Osteoblast (primary cell): ENCODE measurements around the gene MYLK. TPM values are rescaled to one million over a fixed set of nuclear protein-coding genes. Genes with fewer than 3 reads are reported as not detected.

Source experiments
- DNase-seq: peaks from one replicate; pipeline ENCODE4 v3.0.0; 2011; ENCODE audit warnings: low spot score, mixed read lengths; ENCODE audit not compliant: insufficient read length; ENCODE audit errors: missing footprints
- H2AFZ ChIP-seq: 2 replicates; pipeline ENCODE4 v1.6.0; 2011; ENCODE audit warnings: mild to moderate bottlenecking, low read length
- H3K27ac ChIP-seq: 2 replicates; pipeline ENCODE4 v1.5.1; 2011; ENCODE audit warnings: mild to moderate bottlenecking, low read depth, low read length, moderate library complexity
- H3K27me3 ChIP-seq: 2 replicates; pipeline ENCODE4 v1.6.0; 2012; ENCODE audit warnings: mild to moderate bottlenecking, control low read depth, inconsistent platforms, low read length, moderate library complexity; ENCODE audit not compliant: insufficient read depth
- H3K36me3 ChIP-seq: 2 replicates; pipeline ENCODE4 v1.5.1; 2011; ENCODE audit warnings: mild to moderate bottlenecking, low read length, control low read depth, moderate library complexity; ENCODE audit not compliant: insufficient read depth
- H3K4me1 ChIP-seq: 2 replicates; pipeline ENCODE4 v1.5.1; 2011; ENCODE audit warnings: mild to moderate bottlenecking, low read length, control low read depth, moderate library complexity; ENCODE audit not compliant: insufficient read depth
- H3K4me2 ChIP-seq: 2 replicates; pipeline ENCODE4 v1.6.0; 2011; ENCODE audit warnings: mild to moderate bottlenecking, low read length; ENCODE audit not compliant: insufficient read depth
- H3K4me3 ChIP-seq: fragments of 200-600 bp; sonication (generic); 3 replicates; pipeline ENCODE4 v1.5.1; 2012; ENCODE audit warnings: mild to moderate bottlenecking, low read length, inconsistent platforms; ENCODE audit not compliant: insufficient read depth
- H3K79me2 ChIP-seq: 2 replicates; pipeline ENCODE4 v1.6.0; 2012; ENCODE audit warnings: mild to moderate bottlenecking, low read length, control low read depth, inconsistent platforms; ENCODE audit not compliant: insufficient read depth
- H3K9me3 ChIP-seq: 2 replicates; pipeline ENCODE4 v1.5.1; 2011; ENCODE audit warnings: low read depth, low read length, control low read depth
- H4K20me1 ChIP-seq: 2 replicates; pipeline ENCODE4 v1.6.0; 2012; ENCODE audit warnings: mild to moderate bottlenecking, low read length, control low read depth; ENCODE audit not compliant: insufficient read depth
- total RNA-seq: library from RNA; depleted of rRNA; stranded (reverse); fragments of >200 nt; gene quantifications from 2 replicates; pipeline ENCODE4 v1.2.3, GENCODE V29; 2012
- TF ChIP-seq, protein P1 (sequence below): IDR thresholded peaks from 2 replicates; pipeline ENCODE4 v1.5.1; 2011; ENCODE audit warnings: mild to moderate bottlenecking, low read depth, low read length, moderate library complexity; ENCODE audit errors: extremely low read depth

Gene MYLK
- total RNA-seq, 1 donor = 268 TPM

DNA sequence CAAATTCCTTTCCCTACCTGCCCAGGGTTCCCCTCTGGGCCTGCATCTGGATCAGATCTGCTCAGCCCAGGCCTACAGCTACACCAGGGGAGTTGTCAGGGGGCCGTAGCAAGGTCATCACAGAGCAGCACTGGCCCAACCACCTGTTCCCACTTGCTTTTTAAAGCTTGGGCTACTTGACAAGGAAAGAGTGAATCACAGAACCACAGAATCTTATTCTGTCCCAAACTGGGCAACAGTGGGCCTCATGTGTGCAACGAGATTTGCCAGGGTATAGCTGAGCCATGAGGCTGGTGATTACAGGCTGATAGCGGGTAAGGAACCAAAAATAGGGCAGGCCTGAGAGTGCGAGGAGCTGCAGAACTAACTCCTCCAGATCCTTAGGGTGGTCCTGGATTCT is 66.7 kb downstream of the MYLK start:
- H3K4me1 ChIP-seq = peaks cover 57% of the 10 kb centered on the region
- no peak overlapping the region for H2AFZ ChIP-seq
- H4K20me1 ChIP-seq = no peaks in the 10 kb centered on the region
- no peaks in the 10 kb centered on the region for H3K9me3 ChIP-seq
- H3K4me3 ChIP-seq = no peak overlapping the region
- DNase-seq = no peak
- H3K36me3 ChIP-seq = peaks cover 37% of the 10 kb centered on the region
- peak overlapping the region; percentile 90 for H3K27ac ChIP-seq
- TF ChIP-seq, protein P1, sequence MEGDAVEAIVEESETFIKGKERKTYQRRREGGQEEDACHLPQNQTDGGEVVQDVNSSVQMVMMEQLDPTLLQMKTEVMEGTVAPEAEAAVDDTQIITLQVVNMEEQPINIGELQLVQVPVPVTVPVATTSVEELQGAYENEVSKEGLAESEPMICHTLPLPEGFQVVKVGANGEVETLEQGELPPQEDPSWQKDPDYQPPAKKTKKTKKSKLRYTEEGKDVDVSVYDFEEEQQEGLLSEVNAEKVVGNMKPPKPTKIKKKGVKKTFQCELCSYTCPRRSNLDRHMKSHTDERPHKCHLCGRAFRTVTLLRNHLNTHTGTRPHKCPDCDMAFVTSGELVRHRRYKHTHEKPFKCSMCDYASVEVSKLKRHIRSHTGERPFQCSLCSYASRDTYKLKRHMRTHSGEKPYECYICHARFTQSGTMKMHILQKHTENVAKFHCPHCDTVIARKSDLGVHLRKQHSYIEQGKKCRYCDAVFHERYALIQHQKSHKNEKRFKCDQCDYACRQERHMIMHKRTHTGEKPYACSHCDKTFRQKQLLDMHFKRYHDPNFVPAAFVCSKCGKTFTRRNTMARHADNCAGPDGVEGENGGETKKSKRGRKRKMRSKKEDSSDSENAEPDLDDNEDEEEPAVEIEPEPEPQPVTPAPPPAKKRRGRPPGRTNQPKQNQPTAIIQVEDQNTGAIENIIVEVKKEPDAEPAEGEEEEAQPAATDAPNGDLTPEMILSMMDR = no peak
- H3K4me2 ChIP-seq = peak overlapping the region; percentile 42
- peaks cover 19% of the 10 kb centered on the region for H3K79me2 ChIP-seq
- no peaks in the 10 kb centered on the region for H3K27me3 ChIP-seq

DNA sequence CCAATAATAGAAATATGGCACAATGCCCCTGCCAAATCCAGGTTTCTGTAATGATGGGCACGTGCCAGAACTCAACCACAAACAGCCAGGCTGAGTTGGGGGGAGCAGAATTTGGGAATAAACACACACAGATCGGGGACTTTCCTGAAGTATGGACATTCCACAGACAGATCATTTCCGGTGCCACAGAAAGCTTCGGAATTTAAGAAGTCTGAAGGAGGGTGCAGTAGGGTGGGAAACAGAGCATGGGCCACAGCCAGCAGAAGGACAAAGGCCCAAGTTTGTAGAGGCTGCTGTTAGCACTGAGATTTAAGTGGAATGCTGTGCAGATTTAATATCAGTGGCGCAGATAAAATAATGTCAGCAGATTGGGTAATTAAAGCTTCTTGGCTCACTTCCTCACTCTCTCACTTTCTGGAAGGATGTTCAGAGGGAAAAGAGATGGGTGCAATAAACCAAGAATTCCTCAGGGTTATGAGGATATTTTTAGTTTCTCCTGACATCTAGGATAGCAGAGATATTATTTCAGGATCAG is 67.4 kb downstream of the MYLK start:
- H3K27me3 ChIP-seq = no peaks in the 10 kb centered on the region
- DNase-seq = no peak
- no peak overlapping the region for H2AFZ ChIP-seq
- H3K4me2 ChIP-seq = peak overlapping the region; percentile 42
- H3K9me3 ChIP-seq = no peaks in the 10 kb centered on the region
- TF ChIP-seq, protein P1 = no peak
- no peaks in the 10 kb centered on the region for H4K20me1 ChIP-seq
- no peak overlapping the region for H3K4me3 ChIP-seq
- H3K27ac ChIP-seq = peak overlapping the region; percentile 90
- peaks cover 37% of the 10 kb centered on the region for H3K36me3 ChIP-seq
- H3K4me1 ChIP-seq = peaks cover 57% of the 10 kb centered on the region
- peaks cover 20% of the 10 kb centered on the region for H3K79me2 ChIP-seq

DNA sequence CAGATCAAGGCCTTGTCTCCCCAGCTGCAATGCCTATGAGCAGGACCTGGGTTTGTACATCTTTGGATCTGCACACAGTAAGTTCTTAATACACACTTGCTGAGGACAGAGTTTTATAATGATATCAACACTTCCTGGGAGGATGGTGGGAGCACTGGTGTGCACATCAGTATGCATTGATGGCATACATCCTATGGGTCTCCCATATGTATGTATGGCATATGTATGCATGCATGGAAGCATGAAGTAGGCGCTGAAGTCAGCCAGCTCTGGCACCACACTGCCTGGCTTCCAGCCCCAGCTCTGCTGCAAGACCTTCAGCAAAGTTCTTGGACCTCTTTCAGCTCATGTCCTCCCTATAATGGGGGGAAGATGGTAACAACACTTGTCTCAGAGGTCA is 68.2 kb downstream of the MYLK start:
- Histone ChIP-seq H3K79me2 (peaks cover 26% of the 10 kb centered on the region), H3K4me1 (peaks cover 57% of the 10 kb centered on the region), H3K4me2 (peak overlapping the region; percentile 42), H2AFZ (no peak overlapping the region), H3K4me3 (no peak overlapping the region), H4K20me1 (no peaks in the 10 kb centered on the region), H3K27me3 (no peaks in the 10 kb centered on the region), H3K27ac (peak overlapping the region; percentile 90), H3K9me3 (no peaks in the 10 kb centered on the region), H3K36me3 (peaks cover 37% of the 10 kb centered on the region)
- no peak for DNase-seq
- TF ChIP-seq, protein P1 = no peak

DNA sequence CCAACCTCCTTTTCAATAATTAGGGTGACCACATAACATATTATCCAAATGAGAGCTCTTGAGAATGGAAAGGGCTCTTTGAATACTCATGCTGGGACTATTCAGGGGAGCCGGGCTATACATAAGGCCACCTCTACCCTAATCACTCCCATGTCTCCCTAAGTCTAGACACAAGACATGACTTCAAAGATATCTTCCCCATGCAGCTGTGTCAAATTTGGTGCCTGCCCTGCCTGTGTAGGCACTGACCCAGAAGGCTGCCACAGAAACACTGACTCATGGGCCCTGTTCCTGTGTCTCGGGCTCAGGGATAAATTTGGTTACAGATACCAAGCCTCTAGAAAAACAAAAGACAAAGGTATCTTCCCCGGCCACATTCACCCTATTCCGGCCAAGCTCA is 70.3 kb downstream of the MYLK start:
- no peak for DNase-seq
- Histone ChIP-seq H3K4me2 (no peak overlapping the region), H3K27me3 (no peaks in the 10 kb centered on the region), H3K36me3 (peaks cover 39% of the 10 kb centered on the region), H3K4me1 (peaks cover 62% of the 10 kb centered on the region), H3K27ac (peak overlapping the region; percentile 74), H2AFZ (no peak overlapping the region), H3K9me3 (no peaks in the 10 kb centered on the region), H4K20me1 (no peaks in the 10 kb centered on the region), H3K79me2 (peaks cover 34% of the 10 kb centered on the region), H3K4me3 (no peak overlapping the region)
- TF ChIP-seq, protein P1 = no peak
